Stimulated activated naive CD4-positive, alpha-beta T cell (primary cell): Measurements from ENCODE around the gene CEP295NL.
"Not testable (repeated sequence)": the region's sequence is repeated elsewhere in the genome, so short reads cannot be mapped to it uniquely, and the experiment has no call there.

Experiments used
- DNase-seq, 6 experiments: peaks; one replicate each; lab custom pipeline; 2025; lab: John Stamatoyannopoulos, UW

CEP295NL gene

GRCh38 chr17:78905541-78905940, 2.5 kb upstream of the CEP295NL start:
- no peak for DNase-seq

DNA sequence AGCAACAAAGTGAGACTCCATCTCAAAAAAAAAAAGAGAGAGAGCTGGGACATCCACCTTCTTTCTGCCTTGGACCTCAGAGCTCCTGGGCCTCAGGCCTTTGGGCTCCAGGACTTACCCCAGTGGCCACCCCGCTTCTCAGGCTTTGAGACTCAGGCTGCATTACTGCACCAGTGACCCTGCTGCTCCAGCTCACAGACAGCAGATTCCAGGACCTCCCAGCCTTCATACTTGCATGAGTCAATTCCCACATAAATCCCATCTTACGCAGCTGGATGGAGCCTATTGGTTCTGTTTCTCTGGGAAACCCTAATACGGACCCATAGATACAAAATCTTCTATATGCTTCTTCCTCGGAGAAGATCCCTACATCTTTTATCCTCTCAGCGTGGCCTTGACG, 2.1 kb upstream of the CEP295NL start:
- no peak for DNase-seq

DNA sequence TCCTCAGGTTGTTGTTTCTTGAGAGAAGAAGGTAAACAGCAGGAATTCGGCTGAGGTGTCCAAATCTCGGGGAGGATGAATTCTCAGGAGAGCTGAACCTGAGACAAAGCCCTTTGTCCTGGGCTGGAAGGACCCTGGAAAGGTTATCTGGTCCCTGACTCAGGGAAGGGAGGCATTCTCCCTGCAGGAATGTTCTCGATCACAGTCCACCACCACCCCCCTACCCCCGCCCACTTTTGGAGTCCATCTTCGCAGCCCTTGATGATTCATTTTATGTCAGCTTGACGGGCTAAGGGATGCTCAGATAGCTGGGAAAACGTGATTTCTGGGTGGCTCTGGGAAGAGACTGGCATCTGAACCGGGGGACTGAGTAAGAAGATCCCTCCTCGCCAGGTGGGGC, 1.4 kb upstream of the CEP295NL start:
- no peak for DNase-seq

DNA sequence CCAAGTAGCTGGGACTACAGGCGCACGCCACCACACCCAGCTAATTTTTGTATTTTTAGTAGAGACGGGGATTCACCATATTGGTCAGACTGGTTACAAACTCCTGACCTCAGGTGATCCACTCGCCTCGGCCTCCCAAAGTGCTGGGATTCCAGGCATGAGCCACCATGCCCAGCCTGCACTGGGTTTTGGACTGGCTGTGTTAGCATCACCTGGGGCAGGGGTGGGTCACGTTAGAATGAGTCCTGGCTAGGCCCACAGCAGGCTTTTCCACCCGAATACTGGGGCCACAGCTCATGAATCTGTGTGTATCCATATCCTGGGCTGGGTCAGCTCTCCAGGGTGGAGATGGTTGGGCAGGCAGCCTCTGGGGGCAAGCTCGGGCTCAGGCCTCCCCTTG, 770 bp downstream of the CEP295NL start:
- not testable (repeated sequence) for DNase-seq

GRCh38 chr17:78901806-78902205, 1.2 kb downstream of the CEP295NL start:
- no peak for DNase-seq

- DNase-seq, result no peak
Measured at GRCh38 chr17:78900816-78901215, 2.2 kb downstream of the CEP295NL start.

DNA sequence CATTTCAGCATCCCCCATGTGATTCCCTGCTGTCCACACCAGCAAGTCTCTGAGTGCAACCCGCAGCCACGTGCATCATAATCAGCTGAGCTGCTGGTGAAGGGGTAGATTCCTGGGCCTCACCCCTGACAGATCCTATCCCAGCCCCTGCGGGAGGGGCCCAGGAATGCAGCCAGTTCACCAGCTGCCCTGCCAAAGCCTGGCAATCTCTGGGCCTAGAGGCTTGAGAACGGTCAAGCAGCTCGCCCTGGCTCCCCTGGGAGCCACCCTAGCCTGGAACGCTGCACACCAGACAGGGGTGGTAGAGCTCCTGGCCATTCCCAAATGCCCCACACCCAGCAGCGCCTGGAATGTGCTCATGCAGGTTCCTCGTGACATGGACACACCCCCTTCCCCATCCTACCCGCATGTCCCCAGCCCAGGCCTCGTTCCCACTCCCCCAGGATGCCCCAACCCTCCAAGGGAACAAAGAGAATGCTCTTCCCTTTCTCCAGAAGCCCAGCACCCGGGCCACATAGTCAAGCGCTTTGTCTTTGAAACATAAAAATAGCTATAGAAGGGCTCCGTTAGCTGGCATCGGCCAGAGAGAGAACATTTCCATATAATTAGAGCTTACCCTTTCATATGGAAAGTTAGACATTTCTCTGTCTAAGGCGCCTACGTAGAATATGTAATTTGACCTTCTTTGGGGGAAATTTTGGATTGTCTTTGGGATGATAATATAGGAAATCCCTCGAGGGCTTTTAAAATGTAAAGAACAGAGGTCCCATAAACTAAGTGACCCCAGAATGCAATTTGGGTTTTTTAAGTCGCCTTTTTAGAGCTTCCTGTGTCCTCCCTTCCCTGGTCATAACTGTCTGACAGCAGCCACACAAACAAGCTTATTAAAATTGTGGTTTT, 3.4 kb downstream of the CEP295NL start:
- no peak for DNase-seq

- DNase-seq, result no peak
Measured at GRCh38 chr17:78898947-78899346, 4.1 kb downstream of the CEP295NL start.

- no peak for DNase-seq
Measured at GRCh38 chr17:78898075-78898836, 4.7 kb downstream of the CEP295NL start.

- DNase-seq, result no peak
Measured at GRCh38 chr17:78897664-78898047, 5.3 kb downstream of the CEP295NL start.

- DNase-seq, result no peak
Measured at GRCh38 chr17:78896834-78897663, 6.0 kb downstream of the CEP295NL start.

DNA sequence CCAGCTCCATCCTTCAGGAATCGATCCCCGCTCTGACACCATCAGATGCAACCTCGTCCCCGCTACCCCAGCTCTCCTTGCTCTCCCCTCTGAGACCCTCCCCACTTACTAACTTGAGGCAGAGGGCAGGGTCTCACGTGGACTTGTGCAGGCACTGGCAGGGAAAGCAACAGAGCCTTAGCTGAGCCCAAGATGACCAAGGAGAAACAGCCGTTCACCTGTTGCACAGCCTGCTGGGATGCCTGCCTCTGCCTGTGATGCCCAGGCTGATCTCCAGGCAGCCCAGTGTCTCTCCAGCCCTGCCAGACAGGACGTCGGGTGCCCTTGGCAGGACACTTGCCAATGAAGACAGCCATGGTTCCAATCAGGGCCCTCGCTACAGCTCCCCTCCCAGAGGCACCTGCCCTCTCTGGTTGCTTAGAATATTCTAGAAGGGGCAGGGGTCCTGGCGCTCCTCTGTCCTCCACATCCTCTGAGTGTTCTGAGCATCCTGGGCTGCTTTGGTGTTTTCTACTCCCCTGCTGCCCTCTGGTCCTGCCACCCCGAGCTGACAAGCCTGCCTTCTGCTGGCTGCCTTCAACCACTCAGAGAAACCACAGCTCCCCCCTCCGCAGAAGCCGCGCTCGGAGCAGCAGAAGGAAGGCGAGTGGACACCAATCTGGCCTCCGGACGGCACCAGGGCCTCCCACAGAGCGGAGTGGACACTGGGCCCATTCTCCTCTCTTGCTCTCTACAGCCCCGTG, 6.7 kb downstream of the CEP295NL start:
- DNase-seq, result no peak

DNA sequence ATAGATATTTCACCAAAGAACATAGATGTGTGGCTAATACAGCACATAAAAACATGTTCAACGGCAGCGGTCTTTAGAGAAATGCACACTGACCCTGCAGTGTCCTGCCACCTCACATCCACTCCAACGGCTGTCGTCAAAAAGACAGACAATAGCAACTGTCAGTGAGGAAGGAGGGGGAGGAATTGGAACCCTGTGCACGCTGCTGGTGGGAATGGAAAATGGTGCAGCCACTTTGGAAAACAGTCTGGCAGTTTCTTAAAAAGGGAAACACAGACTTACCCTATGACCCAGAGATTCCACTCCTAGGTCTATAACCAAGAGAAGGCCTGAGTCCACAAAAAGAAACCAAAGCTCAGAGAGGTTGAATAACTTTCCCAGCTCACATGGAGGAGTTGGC, 7.7 kb downstream of the CEP295NL start:
- no peak for DNase-seq

DNA sequence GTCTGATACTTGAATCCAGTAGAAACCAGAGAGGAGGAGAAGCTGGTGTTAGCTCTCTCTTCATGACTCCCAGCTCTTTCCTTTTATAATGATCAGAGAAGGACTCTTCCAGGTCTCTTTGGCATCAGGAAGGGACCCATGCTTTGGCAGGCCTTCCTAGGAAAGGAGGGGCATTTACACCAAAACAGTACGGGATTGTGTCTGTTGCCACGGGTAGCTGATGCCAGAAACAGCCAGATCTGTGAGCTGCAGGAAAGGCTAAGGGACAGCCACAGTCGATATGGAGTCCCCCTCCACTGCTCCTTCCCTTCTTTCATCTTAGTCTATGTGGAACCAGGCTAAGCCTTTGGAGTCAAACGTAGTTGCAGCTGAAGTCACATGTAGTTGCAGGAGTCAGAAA, 9.3 kb downstream of the CEP295NL start:
- DNase-seq, result no peak

DNA sequence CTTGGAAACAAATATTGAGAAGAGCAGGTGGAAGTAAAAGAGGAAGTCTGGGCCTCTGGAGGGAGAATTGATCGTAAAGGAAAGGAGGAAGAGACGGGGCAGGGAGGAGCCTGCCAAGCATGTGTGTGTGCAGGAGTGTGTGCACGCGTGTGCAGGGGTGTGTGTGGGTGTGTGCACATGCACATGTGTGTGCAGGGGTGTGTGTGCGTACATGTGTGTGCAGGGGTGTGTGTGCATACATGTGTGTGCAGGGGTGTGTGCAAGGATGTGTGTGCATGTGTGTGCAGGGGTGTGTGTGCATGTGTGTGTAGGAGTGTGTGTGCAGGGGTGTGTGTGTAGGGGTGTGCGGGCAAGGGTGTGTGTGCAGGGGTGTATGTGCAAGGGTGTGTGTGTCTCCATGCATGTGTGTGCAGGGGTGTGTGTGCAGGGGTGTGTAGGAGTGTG, 10.0 kb downstream of the CEP295NL start:
- no peak for DNase-seq

DNA sequence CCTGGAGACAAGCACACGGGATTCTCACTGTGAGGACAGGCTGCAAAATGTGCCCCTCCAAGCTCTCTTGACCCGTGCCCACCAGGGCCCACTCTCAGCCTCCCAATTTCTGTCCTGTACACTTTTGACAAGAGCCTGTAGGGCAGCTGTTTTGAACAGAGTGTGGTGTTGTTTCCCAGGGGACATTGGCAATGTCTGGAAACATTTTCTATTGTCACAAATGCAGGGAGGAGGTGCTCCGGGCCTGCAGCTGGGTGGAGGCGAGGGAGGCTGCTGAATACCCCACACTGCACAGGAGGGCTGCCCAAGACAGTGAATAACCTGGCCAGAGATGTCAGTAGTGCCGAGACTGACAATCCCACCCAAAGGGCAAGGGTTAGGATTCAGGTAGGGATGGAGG, 10.5 kb downstream of the CEP295NL start:
- no peak for DNase-seq

GRCh38 chr17:78892062-78892456, 10.9 kb downstream of the CEP295NL start:
- no peak for DNase-seq

DNA sequence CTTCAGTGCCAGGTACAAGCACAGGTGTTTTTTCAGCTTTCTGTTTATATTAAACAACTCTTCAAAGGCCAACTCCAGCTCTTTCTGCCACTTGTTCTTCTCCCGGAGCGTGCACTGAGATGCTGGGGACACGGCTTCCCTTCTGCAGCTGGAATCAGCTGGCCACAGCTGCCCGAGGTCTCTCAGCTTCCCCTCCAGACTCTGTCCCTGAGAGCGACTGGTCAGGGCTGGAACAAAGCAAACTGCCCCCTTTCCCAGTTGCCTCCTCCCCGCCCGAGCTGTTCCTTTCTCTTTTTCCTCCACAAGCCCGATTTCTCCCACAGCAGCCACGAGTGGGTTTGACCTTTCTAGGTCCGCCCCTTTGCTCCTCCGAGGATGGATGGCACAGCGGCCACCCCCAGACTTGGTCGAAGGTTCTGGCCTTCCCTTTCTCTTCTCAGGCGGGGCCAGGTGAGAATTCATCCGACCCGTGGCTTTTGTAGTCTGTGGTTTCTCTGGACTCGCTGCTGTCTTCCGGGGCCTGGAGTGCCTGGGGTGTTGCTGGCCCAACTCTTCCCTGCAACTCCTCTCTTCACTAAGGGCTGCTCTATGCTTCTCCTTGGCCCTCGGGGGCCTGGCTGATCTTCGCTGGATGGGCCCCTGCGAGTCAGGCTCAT, 11.5 kb downstream of the CEP295NL start:
- no peak for DNase-seq

GRCh38 chr17:78890498-78890897, 12.5 kb downstream of the CEP295NL start:
- peak; percentile 8 to 66 (median 41) for DNase-seq

DNA sequence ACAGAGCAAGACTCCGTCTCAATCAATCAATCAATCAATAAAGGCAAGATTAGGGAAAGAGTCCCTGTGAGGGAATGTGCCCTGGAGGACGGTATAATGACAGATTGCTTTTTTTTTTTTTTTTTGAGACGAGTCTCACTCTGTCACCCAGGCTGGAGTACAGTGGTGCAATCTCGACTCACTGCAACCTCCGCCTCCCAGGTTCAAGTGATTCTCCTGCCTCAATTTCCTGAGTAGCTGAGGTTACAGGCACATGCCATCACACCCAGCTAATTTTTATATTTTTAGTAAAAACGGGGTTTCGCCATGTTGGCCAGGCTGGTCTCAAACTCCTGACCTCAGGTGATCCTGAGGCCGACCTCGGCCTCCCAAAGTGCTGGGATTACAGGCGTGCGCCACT, 12.9 kb downstream of the CEP295NL start:
- not testable (repeated sequence) for DNase-seq

GRCh38 chr17:78889531-78889930, 13.5 kb downstream of the CEP295NL start:
- DNase-seq, result no peak
